Left renal pelvis (tissue), 4 donors: ENCODE data around the gene SLC27A5. TPM values are rescaled to one million over a fixed set of nuclear protein-coding genes. Genes with fewer than 3 reads are reported as not detected.
"Not testable (repeated sequence)": the region's sequence is repeated elsewhere in the genome, so short reads cannot be mapped to it uniquely, and the experiment has no call there.

Experiments used
- DNase-seq, 4 donors: peaks; one replicate each; pipeline ENCODE4 v3.0.0-alpha.2; 2013; ENCODE audit warnings: low read depth in 4 of 4, low spot score in 3 of 4
- polyA plus RNA-seq, 4 donors: library from polyadenylated mRNA; unstranded; fragments of 120-200 nt; gene quantifications; one replicate each; pipeline ENCODE4 v1.2.1, GENCODE V29; 2013; ENCODE audit not compliant: insufficient read length in 4 of 4

The SLC27A5 gene
- polyA plus RNA-seq, 4 donors, result 6.8 to 11.3 (median 8.6) TPM

- DNase-seq, result no peak
Measured at GRCh38 chr19:58473775-58474174, 38.0 kb downstream of the SLC27A5 start.

GRCh38 chr19:58471736-58472135 is 40.1 kb downstream of the SLC27A5 start:
- no peak for DNase-seq

GRCh38 chr19:58470837-58471543 is 40.8 kb downstream of the SLC27A5 start:
- not testable (repeated sequence) for DNase-seq

GRCh38 chr19:58469241-58470013 is 42.4 kb downstream of the SLC27A5 start:
- no peak for DNase-seq

- no peak for DNase-seq
Measured at GRCh38 chr19:58468216-58468839, 43.5 kb downstream of the SLC27A5 start.

GRCh38 chr19:58466760-58467589 is 44.8 kb downstream of the SLC27A5 start, which contains the start of gene ZNF324:
ZNF324 (plus strand) TSS chr19:58467080; CDS start chr19:58469186, 2,106 bp downstream.
- peak; percentile 89 to 96 (median 92) for DNase-seq

- no peak for DNase-seq
Measured at GRCh38 chr19:58466089-58466759, 45.6 kb downstream of the SLC27A5 start.

- no peak for DNase-seq
Measured at GRCh38 chr19:58460039-58460438, 51.8 kb downstream of the SLC27A5 start.

- DNase-seq, result no peak
Measured at GRCh38 chr19:58456111-58456510, 55.7 kb downstream of the SLC27A5 start.

GRCh38 chr19:58455306-58455705 is 56.5 kb downstream of the SLC27A5 start:
- DNase-seq, result no peak

- DNase-seq, result no peak
Measured at GRCh38 chr19:58453743-58454142, 58.0 kb downstream of the SLC27A5 start.

- peak; percentile 87 to 94 (median 90) for DNase-seq
Measured at GRCh38 chr19:58451358-58452101, 60.3 kb downstream of the SLC27A5 start, which contains the start of gene ZNF324B. ZNF324B (plus strand) TSS chr19:58451622; CDS start chr19:58453702, 2,080 bp downstream.

GRCh38 chr19:58450856-58451357 is 60.9 kb downstream of the SLC27A5 start:
- no peak for DNase-seq

- DNase-seq, result not testable (repeated sequence)
Measured at GRCh38 chr19:58449980-58450379, 61.8 kb downstream of the SLC27A5 start.

GRCh38 chr19:58448860-58449259 is 62.9 kb downstream of the SLC27A5 start:
- not testable (repeated sequence) for DNase-seq
